ENCODE data around the gene ZNF285. TPM values are rescaled to one million over a fixed set of nuclear protein-coding genes. Genes with fewer than 3 reads are reported as not detected.

ZNF285 gene
- polyA plus RNA-seq, 1 of the 3 experiments (the other 2 are of a cell fraction): 0.87 TPM

DNA sequence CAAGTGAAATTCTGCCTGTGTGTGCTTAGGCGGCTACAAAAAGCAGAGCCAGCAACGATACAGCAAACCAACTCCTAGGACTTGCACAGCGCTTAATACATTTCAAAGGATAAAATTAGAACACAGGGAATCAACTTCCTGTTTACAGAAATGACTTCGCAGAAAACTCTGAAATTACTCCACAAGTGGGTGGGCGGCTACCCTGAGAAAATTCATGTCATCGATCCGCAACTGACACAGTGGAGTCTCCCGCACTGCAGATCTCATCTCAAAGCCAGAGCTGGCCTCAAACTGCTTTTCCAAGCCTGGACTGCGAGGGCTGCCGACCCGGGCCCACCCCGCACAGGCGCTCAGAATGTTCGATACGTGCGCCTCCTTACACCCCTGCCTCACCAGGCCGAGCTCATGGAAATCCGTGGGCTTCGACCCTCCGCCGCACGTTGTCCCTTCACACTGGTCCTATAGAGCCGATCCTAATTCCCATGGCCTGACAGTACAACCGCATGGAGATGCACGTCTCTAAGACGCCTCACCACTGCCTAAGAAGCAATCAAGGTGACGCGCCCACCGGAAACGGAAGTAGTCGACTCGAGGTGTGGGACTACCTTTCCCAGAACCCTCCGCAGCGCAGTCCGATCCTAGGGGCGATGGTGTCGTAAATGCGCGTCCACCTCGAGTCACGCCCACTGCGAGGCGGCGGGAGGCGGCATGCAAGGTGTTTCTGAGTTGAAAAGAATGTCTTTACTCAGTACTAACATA is 46.7 kb upstream of the ZNF285 start, which contains the start of gene ZNF229 (continued):
- TF ChIP-seq, protein P1, sequence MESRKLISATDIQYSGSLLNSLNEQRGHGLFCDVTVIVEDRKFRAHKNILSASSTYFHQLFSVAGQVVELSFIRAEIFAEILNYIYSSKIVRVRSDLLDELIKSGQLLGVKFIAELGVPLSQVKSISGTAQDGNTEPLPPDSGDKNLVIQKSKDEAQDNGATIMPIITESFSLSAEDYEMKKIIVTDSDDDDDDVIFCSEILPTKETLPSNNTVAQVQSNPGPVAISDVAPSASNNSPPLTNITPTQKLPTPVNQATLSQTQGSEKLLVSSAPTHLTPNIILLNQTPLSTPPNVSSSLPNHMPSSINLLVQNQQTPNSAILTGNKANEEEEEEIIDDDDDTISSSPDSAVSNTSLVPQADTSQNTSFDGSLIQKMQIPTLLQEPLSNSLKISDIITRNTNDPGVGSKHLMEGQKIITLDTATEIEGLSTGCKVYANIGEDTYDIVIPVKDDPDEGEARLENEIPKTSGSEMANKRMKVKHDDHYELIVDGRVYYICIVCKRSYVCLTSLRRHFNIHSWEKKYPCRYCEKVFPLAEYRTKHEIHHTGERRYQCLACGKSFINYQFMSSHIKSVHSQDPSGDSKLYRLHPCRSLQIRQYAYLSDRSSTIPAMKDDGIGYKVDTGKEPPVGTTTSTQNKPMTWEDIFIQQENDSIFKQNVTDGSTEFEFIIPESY (IDR thresholded peaks at IDR 0.05; ENCODE audit: borderline replicate concordance, low read depth): no peak
- TF ChIP-seq JUND (IDR thresholded peaks at IDR 0.05) (no peak), YY1 (IDR thresholded peaks at IDR 0.05; ENCODE audit: low read depth) (no peak), SMC3 (IDR thresholded peaks at IDR 0.05; ENCODE audit: low read depth, low read length) (no peak), RXRA (IDR thresholded peaks at IDR 0.05; ENCODE audit: borderline replicate concordance, low read depth) (no peak), NFIC (IDR thresholded peaks at IDR 0.05; ENCODE audit: borderline replicate concordance) (no peak), FOSL2 (IDR thresholded peaks at IDR 0.05; ENCODE audit: borderline replicate concordance, low read depth) (no peak), GABPA (IDR thresholded peaks at IDR 0.05; ENCODE audit: low read depth) (peak; percentile 87), GATA2 (CRISPR knock-in tag; IDR thresholded peaks at IDR 0.05) (no peak), FOXJ3 (CRISPR knock-in tag; IDR thresholded peaks at IDR 0.05) (no peak), FOXM1 (IDR thresholded peaks at IDR 0.05; ENCODE audit: low read depth) (no peak), EZH2phosphoT487 (IDR thresholded peaks at IDR 0.05; ENCODE audit: borderline replicate concordance, low read depth) (no peak)
- TF ChIP-seq, protein P2, sequence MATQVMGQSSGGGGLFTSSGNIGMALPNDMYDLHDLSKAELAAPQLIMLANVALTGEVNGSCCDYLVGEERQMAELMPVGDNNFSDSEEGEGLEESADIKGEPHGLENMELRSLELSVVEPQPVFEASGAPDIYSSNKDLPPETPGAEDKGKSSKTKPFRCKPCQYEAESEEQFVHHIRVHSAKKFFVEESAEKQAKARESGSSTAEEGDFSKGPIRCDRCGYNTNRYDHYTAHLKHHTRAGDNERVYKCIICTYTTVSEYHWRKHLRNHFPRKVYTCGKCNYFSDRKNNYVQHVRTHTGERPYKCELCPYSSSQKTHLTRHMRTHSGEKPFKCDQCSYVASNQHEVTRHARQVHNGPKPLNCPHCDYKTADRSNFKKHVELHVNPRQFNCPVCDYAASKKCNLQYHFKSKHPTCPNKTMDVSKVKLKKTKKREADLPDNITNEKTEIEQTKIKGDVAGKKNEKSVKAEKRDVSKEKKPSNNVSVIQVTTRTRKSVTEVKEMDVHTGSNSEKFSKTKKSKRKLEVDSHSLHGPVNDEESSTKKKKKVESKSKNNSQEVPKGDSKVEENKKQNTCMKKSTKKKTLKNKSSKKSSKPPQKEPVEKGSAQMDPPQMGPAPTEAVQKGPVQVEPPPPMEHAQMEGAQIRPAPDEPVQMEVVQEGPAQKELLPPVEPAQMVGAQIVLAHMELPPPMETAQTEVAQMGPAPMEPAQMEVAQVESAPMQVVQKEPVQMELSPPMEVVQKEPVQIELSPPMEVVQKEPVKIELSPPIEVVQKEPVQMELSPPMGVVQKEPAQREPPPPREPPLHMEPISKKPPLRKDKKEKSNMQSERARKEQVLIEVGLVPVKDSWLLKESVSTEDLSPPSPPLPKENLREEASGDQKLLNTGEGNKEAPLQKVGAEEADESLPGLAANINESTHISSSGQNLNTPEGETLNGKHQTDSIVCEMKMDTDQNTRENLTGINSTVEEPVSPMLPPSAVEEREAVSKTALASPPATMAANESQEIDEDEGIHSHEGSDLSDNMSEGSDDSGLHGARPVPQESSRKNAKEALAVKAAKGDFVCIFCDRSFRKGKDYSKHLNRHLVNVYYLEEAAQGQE (IDR thresholded peaks at IDR 0.05; ENCODE audit: low read depth, low read length): no peak
- TF ChIP-seq, protein P3, sequence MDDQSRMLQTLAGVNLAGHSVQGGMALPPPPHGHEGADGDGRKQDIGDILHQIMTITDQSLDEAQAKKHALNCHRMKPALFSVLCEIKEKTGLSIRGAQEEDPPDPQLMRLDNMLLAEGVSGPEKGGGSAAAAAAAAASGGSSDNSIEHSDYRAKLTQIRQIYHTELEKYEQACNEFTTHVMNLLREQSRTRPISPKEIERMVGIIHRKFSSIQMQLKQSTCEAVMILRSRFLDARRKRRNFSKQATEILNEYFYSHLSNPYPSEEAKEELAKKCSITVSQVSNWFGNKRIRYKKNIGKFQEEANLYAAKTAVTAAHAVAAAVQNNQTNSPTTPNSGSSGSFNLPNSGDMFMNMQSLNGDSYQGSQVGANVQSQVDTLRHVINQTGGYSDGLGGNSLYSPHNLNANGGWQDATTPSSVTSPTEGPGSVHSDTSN (IDR thresholded peaks at IDR 0.05): no peak
- TF ChIP-seq, protein P4, sequence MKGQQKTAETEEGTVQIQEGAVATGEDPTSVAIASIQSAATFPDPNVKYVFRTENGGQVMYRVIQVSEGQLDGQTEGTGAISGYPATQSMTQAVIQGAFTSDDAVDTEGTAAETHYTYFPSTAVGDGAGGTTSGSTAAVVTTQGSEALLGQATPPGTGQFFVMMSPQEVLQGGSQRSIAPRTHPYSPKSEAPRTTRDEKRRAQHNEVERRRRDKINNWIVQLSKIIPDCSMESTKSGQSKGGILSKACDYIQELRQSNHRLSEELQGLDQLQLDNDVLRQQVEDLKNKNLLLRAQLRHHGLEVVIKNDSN (IDR thresholded peaks at IDR 0.05; ENCODE audit: borderline replicate concordance, low read depth): no peak
- TF ChIP-seq, protein P5, sequence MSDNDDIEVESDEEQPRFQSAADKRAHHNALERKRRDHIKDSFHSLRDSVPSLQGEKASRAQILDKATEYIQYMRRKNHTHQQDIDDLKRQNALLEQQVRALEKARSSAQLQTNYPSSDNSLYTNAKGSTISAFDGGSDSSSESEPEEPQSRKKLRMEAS (IDR thresholded peaks at IDR 0.05; ENCODE audit: low read depth): peak; percentile 83
- TF ChIP-seq, protein P6, sequence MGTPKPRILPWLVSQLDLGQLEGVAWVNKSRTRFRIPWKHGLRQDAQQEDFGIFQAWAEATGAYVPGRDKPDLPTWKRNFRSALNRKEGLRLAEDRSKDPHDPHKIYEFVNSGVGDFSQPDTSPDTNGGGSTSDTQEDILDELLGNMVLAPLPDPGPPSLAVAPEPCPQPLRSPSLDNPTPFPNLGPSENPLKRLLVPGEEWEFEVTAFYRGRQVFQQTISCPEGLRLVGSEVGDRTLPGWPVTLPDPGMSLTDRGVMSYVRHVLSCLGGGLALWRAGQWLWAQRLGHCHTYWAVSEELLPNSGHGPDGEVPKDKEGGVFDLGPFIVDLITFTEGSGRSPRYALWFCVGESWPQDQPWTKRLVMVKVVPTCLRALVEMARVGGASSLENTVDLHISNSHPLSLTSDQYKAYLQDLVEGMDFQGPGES (IDR thresholded peaks at IDR 0.05; ENCODE audit: low read depth, low read length): no peak

All from SK-N-SH (cell line).